Keratinocyte (primary cell): ENCODE results near the gene RIN3.

ENCODE experiments used
- EZH2 ChIP-seq: IDR thresholded peaks from one replicate; pipeline ENCODE4 v1.6.1; 2012; ENCODE audit warnings: inconsistent platforms, mild to moderate bottlenecking, low read length, moderate library complexity
- TF ChIP-seq, protein P1 (sequence below), 3 experiments: IDR thresholded peaks in 1 of 3; conservative IDR thresholded peaks in 1 of 3; optimal IDR thresholded peaks in 1 of 3; 2 replicates in 2 of 3; 3 replicates in 1 of 3; pipeline versions ENCODE3 to v1.5.1; 2011; ENCODE audit warnings: low read length in 3 of 3, mild to moderate bottlenecking in 3 of 3, moderate library complexity in 2 of 3, control low read depth in 1 of 3, inconsistent platforms in 1 of 3; ENCODE audit not compliant: insufficient read depth in 2 of 3; ENCODE audit errors: extremely low read depth in 1 of 3

DNA sequence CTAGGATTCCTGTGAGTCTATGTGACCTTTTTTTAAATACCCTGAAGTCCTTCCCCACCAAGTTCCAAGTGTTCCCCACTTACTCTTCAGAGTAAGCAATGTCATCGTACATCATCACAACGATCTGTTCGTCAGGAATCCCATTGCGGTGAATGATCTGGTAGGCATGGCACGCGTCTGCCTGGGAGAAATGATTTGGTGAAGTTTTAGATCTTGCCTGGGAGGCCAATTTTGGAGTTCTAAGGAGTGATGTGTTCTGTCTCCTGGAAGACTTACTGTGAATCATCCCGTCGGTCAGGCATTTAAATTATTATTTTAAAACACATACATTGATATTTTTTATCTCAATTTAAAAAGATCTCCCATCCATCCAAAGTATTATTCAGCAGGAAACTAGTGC is 205.1 kb downstream of the RIN3 start:
- TF ChIP-seq, protein P1, sequence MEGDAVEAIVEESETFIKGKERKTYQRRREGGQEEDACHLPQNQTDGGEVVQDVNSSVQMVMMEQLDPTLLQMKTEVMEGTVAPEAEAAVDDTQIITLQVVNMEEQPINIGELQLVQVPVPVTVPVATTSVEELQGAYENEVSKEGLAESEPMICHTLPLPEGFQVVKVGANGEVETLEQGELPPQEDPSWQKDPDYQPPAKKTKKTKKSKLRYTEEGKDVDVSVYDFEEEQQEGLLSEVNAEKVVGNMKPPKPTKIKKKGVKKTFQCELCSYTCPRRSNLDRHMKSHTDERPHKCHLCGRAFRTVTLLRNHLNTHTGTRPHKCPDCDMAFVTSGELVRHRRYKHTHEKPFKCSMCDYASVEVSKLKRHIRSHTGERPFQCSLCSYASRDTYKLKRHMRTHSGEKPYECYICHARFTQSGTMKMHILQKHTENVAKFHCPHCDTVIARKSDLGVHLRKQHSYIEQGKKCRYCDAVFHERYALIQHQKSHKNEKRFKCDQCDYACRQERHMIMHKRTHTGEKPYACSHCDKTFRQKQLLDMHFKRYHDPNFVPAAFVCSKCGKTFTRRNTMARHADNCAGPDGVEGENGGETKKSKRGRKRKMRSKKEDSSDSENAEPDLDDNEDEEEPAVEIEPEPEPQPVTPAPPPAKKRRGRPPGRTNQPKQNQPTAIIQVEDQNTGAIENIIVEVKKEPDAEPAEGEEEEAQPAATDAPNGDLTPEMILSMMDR (optimal IDR thresholded peaks at IDR 0.05 in 1 of 3, IDR thresholded peaks at IDR 0.05 in 1 of 3, conservative IDR thresholded peaks at IDR 0.05 in 1 of 3; ENCODE audit: extremely low read depth in 1 of 3, insufficient read depth in 2 of 3, low read length in 3 of 3), result no peak
- TF ChIP-seq EZH2, result no peak
